GM10266 (cell line): Measurements from ENCODE around the gene GAS2L1.

ENCODE experiments used
- DNase-seq: peaks from one replicate; pipeline ENCODE4 v3.0.0; 2012; ENCODE audit errors: extremely low spot score
- TF ChIP-seq, protein P1 (sequence below): IDR thresholded peaks from 2 replicates; pipeline ENCODE4 v1.5.1; 2012; ENCODE audit warnings: mild to moderate bottlenecking, low read depth; ENCODE audit not compliant: control insufficient read depth, insufficient read depth; ENCODE audit errors: missing control alignments

GAS2L1 gene

DNA sequence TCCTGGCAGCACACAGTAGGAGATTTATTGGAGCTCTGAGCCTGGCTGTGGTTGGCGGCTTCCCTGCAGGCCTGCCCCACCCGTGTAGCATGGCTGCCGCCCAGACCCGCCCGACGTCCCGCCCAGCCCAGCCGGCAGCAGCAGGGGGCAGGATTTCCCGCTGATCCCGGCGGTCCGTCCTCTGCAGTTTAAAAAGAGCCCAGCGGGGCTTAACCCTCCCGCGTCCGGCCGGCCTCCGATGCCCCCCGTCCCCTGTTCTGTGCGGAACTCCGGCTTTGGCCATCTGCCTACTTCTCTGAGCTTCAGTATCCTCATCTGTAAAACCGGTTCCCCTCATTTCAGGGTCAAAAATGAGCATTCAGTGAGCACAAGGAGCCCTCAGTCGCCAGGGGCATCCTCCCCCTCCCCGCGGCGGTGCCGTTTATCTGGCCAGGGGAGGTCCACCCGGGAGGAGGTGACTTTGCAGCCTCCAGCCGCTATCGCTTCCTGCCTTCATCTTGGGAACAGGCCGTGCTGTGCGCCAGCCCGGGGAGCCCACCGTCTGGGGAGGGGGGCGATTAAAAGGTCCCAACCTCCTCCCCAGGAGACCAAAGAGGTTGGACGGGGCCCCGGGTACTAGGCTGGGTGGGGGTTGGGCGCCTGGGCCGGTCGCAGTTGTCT lies at the start of gene GAS2L1:
GAS2L1 (plus strand) TSS at position 476 of the 660 bp plus-strand sequence. CDS start 1,456 bp downstream, outside the sequence.
- peak; percentile 84 for DNase-seq
- TF ChIP-seq, protein P1, sequence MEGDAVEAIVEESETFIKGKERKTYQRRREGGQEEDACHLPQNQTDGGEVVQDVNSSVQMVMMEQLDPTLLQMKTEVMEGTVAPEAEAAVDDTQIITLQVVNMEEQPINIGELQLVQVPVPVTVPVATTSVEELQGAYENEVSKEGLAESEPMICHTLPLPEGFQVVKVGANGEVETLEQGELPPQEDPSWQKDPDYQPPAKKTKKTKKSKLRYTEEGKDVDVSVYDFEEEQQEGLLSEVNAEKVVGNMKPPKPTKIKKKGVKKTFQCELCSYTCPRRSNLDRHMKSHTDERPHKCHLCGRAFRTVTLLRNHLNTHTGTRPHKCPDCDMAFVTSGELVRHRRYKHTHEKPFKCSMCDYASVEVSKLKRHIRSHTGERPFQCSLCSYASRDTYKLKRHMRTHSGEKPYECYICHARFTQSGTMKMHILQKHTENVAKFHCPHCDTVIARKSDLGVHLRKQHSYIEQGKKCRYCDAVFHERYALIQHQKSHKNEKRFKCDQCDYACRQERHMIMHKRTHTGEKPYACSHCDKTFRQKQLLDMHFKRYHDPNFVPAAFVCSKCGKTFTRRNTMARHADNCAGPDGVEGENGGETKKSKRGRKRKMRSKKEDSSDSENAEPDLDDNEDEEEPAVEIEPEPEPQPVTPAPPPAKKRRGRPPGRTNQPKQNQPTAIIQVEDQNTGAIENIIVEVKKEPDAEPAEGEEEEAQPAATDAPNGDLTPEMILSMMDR, result peak; percentile 59

DNA sequence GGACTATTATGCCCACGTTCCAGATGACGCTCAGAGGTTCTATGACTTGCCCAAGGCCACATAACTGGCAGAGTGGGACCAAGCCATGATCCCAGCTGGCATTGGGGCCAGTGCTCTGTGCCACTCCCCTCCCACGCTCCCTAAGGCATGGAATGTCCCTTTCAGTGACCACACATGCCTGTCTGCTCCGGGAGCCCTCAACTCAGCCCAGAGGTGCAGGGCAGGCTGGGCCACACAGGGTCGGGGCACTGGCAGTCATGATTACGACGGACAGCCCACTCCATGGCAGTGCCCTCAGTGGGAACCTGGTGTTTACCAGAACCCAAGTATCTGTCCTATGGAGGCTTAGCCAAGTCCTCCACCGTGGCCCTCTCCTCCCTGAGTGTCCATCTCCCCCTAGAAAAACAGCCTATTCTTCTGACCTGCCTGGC lies 48.7 kb upstream of the GAS2L1 start:
- DNase-seq, result peak; percentile 8
- TF ChIP-seq, protein P1, result no peak

DNA sequence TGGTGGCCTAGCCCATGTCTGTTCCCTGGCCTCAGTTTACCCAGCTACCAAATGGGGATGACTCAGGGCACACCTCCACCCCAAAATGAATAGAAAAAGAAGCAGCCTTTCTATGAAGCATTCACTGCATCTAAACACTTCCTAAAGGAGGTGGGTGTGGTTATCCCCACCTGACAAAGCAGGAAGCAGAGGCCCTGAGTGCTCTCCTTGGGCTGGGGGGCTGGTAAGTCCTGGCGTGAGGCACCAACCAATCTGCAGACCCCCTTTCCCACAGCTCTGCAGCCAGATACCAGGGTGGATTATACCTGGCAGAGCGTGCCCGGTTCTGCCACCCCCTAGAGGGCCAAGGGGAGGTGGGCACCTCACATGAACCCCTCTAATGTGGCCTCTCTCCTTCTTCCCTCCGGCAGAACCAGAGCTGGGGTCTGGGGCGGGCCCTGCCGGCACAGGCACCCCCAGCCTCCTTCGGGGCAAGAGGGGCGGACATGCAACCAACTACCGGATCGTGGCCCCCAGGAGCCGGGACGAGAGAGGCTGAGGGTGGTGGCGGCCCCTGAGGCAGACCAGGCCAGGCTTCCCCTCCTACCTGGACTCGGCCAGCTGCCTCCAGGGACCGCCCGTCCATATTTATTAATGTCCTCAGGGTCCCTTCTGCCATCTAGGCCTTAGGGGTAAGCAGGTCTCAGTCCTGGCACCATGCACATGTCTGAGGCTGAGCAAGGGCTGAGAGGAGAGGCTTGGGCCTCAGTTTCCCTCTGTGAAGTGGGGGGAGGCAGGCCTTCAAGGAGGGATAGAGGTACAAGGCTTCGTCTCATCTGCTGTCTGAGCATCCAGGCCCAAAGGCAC lies 47.8 kb upstream of the GAS2L1 start:
- TF ChIP-seq, protein P1, result no peak

DNA sequence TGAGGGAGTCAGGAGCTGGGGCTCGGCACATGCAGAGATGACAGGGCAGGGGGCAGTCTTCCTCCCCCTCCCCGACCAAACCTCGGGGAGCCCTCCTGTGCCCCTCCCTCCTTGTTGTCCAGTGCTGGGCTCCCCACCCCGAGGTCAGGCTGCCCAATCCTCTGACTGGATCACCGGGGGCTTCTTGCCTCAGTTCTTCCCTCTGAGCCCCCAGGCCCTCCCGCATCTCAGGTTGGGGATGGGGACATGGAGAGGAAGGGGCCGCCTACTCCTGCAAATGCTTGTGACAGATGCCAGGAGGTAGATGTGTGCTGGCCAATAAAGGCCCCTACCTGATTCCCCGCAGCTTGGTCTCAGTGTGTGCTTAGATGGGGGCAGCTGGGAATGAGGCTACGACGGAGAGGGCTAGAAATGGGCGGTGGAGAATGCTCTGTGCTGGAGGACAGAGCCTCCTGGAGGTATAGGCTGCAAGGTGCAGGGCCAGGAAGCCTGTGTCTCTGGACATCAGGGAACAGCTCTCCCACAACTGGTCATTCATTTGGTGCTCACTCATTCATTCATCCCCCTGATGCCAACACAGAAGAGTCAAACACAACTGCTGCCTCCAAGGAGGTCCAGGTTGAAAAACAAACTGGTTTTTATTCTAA lies 47.1 kb upstream of the GAS2L1 start:
- TF ChIP-seq, protein P1, result no peak
- DNase-seq, result peak; percentile 7

More for the DNA sequence above, 47.8 kb upstream of the GAS2L1 start:
- DNase-seq, result peak; percentile 13

DNA sequence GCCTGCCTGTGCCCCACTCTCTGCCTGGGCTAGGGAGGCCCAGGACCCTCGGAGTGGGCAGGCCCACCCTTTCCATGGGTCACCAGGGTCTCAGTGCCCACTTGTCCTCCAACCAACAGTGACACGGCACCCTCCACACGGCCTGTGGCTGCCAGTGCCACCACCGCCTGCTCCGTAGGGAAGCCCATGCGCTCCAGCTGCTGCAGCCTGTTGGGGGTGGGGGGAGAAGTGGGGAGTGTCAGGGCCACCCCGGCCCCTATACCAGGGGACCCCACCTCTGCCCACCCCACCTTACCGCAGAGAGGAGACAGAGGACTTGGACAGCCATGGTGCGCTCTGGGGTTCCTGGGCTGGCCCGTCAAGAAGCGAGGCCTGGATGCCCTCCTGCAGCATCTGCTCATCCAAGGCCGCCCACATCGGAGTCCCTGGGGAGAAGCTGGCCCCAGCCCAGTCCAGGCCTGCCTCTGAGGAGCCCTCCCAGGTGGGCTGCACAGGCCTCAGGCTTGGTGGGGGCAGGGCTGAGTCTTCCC lies 46.4 kb upstream of the GAS2L1 start:
- TF ChIP-seq, protein P1, result no peak
- DNase-seq, result no peak

DNA sequence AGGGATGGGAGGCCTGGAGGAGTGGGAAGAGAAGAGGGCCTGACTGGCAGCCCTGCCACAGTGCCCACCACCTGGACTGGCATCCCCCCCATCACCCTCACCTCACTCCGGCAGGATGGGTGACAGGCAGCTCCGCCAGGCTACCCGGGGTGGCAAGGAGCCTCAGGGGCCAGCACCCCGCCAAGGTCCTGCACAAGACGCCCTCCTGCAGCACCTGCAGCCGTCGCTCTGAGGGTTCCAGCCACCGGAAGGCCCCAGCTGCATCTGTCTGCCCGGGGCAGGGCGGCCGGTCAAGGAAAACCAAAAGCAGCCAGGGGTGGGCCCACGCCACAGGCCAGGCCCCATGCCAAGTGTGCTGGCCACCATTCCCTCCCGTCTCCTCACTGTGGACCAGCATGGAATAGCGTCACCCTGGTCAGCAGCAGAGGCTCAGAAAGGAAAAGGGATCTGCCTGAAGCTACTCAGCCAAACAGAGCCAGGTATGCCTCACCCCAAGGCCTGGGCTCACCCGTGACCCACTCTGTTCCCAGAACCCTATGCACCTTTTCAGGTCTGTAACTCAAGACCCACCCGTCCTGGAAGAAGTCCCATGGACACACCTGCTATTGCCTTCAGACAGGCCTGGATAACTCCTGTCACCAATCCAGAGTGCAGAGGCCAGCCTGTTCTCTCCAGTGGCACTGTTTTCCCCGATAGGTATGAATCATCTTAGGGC lies 45.7 kb upstream of the GAS2L1 start:
- TF ChIP-seq, protein P1, result no peak
- no peak for DNase-seq
